T47D (cell line): ENCODE data around the gene AJAP1.

ENCODE experiments used
- DNase-seq, 2 experiments: peaks; one replicate each; pipeline versions ENCODE4 v3.0.0 to v3.0.0-alpha.2; 2011 to 2012; ENCODE audit warnings: low read depth in 1 of 2, low spot score in 1 of 2
- JUND ChIP-seq: IDR thresholded peaks from 2 replicates; pipeline ENCODE4 v1.6.1; 2012; ENCODE audit warnings: low read depth
- in situ Hi-C: cut with HindIII; loops from 2 replicates; pipeline ENCODE4 v1.10.0; 2016; ENCODE audit warnings: low sequenced_read_pairs, low pct_unique_long_range_greater_than_20kb

AJAP1 gene

GRCh38 chr1:4655674-4656532 is 1.5 kb downstream of the AJAP1 start:
- in situ Hi-C loops: no loop called here
- no peak for TF ChIP-seq JUND
- peak; percentile 49 to 92 for DNase-seq

GRCh38 chr1:4656533-4657140 is 2.2 kb downstream of the AJAP1 start:
- DNase-seq: no peak
- no peak for TF ChIP-seq JUND
- in situ Hi-C loops: no loop called here

GRCh38 chr1:4657244-4657789 is 2.9 kb downstream of the AJAP1 start:
- in situ Hi-C loops: no loop called here
- TF ChIP-seq JUND: no peak
- DNase-seq: no peak

- in situ Hi-C loops: no loop called here
- no peak for DNase-seq
- TF ChIP-seq JUND: no peak
Measured at GRCh38 chr1:4657960-4658541, 3.6 kb downstream of the AJAP1 start.

GRCh38 chr1:4658643-4659628 is 4.5 kb downstream of the AJAP1 start:
- no peak for DNase-seq
- no peak for TF ChIP-seq JUND
- in situ Hi-C loops: no loop called here

- in situ Hi-C loops: no loop called here
- DNase-seq: no peak
- no peak for TF ChIP-seq JUND
Measured at GRCh38 chr1:4660917-4661594, 6.6 kb downstream of the AJAP1 start.

- DNase-seq: no peak
- no peak for TF ChIP-seq JUND
- in situ Hi-C loops: no loop called here
Measured at GRCh38 chr1:4661595-4661917, 7.1 kb downstream of the AJAP1 start.

GRCh38 chr1:4662168-4662567 is 7.8 kb downstream of the AJAP1 start:
- in situ Hi-C loops: no loop called here
- DNase-seq: no peak
- no peak for TF ChIP-seq JUND

GRCh38 chr1:4662723-4663122 is 8.3 kb downstream of the AJAP1 start:
- no peak for TF ChIP-seq JUND
- DNase-seq: no peak
- in situ Hi-C loops: no loop called here

GRCh38 chr1:4664095-4664494 is 9.7 kb downstream of the AJAP1 start:
- DNase-seq: no peak
- in situ Hi-C loops: no loop called here

GRCh38 chr1:4664606-4665005 is 10.2 kb downstream of the AJAP1 start:
- no peak for DNase-seq
- TF ChIP-seq JUND: no peak
- in situ Hi-C loops: no loop called here

More at GRCh38 chr1:4664095-4664494, 9.7 kb downstream of the AJAP1 start:
- no peak for TF ChIP-seq JUND
